ENCODE data around the gene ERFL.

Gene ERFL

GRCh38 chr19:41895745-41896580 is 32.3 kb downstream of the ERFL start:
- no peak for DNase-seq

DNA sequence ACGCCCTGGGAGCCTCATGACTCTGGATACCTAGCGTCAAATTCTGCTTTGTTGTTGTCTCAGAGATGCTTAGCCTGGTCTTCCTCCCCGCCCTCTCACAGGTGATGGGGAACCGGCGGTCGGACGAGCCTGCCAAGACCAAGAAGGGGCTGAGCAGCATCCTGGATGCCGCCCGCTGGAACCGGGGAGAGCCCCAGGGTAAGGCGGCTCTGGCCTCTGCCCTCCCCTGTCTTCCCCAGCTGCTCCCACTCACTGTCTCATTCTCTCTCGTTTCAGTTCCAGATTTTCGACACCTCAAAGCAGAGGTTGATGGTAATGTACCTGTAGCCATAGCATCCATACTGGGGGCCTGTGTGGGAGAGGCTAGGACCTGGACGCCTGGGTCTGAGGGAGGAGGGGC is 33.9 kb downstream of the ERFL start:
- DNase-seq, result no peak

DNA sequence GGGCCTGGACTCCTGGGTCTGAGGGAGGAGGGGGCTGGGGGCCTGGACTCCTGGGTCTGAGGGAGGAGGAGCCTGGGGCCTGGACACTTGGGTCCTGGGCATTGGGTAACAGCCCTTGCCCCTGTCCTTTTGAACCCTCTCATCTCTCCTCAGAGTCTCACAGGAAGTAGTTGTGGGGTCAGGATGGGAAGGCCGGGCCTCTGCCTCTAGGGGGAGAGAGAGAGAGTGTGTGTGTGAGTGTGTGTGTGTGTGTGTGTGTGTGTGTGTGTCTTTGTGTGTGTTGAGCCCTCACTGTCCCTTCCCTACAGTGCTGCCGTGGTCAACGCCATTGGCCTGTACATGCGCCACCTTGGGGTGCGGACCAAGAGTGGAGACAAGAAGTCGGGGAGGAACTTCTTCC is 34.4 kb downstream of the ERFL start:
- peak in 1 of 4 experiments; percentile 38 for DNase-seq

GRCh38 chr19:41892173-41892902 is 35.9 kb downstream of the ERFL start:
- no peak for DNase-seq

DNA sequence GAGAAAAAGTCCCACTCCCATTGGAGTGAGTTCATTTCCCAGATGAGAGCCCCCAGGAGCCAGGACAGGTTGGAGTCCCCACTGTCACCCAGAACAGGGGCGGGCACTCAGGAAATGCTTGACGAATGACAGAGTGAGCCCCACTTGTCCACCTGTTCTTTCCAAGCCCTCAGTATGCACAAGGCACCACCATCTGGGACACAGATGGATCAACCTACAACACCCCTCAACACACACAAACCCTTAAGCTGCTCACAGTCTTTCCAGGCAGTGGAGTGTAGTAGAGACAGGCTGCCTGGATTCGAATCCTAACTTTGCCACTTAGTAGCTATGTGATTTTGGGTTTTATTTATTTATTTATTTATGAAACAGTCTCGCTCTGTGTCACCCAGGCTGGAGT is 37.3 kb downstream of the ERFL start:
- no peak for DNase-seq

GRCh38 chr19:41889896-41890295 is 38.4 kb downstream of the ERFL start:
- no peak for DNase-seq

GRCh38 chr19:41888926-41889325 is 39.3 kb downstream of the ERFL start:
- DNase-seq, result no peak

DNA sequence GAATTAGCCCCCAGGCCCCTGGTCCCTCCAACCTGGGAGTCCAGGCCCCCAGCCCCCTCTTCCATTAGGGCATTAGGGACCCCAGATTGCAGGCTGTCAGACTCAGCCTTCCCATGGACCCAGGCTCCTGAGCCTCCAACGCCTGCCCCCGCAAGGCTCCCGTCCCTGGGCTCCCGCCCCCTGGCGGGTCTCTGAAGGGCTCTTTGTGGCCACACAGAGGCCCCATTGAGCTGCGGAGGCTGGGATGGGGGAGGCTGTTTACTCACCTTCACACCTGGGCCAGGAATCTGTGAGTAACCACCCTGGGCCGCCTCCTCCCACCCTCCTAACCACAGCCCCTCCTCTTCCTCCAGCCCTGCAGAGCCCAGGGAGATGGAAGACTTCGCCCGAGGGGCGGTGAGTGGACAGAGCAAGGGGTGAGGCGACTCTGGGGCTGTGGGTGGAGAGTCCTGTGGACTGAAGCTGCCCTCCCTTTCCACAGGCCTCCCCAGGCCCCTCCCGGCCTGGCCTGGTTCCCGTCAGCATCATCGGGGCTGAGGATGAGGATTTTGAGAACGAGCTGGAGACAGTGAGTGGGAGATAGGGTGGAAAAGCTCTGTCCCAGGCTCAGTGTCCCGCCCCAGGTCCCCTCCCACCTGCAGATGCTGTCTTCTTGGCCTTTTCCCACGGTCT is 40.4 kb downstream of the ERFL start:
- DNase-seq, result peak; percentile 49 to 83 (median 71)

DNA sequence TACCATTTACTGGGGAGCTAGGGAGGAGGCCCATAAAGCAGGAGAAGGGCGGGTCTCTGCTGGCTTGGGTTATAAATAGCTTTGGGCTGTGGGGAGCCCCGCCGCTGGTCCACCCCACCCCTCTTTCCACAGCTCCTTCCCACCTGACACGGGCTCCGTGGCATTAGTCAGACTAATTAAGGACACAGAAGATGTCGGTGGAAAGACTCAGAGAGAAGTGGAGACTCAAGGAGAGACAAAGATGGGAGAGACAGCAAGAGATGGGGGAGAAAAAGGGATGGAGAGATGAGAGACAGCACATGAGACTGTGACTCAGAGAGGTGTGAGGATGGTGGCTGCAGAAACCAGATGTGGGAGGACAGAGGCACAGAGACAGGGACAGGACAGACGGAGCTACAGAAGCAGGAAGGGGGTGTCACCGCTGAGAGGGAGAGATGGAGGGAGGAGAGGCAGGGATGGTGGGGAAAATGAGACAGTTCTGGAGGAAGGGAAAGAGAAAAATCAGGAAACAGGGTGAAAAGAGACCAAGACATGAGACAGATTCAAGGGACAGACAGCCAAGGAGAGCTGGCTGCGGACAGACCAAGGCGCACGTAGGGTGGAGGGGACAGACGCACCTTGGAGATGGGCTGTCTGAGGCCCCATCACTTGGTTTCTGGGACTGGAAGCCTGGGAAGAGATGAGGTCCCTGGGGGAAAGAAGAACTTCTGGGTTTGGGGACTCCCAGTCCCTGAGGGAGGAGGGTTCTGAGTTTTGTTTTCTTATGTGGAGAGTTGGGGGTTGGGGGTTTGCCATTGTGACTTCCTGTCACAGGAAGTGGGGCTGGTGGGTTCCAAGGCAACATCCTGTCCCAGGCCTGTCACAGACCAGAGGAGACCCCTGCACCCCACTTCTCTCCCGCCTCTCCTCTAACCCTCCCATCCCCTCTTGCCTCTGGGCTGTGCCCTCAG is 41.2 kb downstream of the ERFL start:
- peak in 2 of 4 experiments; percentile 64 to 74 for DNase-seq

DNA sequence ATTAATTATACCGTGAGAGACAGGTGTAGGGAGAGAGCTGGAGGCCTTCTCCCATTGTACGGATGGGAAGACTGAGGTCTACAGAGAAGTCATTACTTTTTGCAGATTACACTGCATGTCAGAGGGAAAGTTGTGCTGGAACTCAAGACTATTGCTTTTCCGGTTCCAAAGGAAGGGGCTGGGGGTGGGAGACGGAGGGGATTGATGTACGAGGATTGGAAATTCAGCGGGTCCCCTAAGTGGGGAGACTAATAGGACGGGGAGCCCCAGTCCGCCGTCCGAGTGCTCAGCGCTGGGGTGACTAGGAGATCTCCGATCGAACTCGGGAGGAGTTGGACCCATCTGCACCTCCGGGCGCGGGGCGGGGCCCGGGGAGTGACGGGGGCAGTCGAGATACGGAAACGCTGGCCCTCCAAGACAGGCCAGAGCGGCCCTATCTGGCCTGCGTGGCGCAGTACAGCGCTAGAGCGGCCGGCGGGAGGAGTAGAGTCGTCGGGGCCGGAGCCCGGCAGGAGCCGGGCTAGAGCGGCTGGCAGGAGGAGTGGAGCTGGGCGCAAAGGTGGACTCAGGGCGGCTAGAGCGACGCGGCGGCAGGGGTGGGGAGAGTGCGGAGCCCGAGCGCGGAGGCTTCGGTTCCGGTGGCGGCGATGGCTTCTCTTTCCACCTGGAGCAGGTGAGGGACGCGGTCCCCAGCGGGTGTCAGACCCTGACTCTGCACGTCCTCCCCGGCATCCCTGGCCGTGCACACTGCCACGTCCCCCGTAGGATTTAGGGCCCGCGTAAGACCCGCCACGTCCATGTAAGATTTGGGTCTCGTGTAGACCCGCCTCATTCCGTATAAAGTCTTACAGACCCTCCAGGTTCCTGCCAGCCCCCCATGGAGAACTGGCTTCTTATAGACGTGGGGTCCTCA is 44.2 kb downstream of the ERFL start:
- DNase-seq, result peak; percentile 57 to 79 (median 69)

- no peak for DNase-seq
Observed at GRCh38 chr19:41883463-41883820, 44.8 kb downstream of the ERFL start.

DNA sequence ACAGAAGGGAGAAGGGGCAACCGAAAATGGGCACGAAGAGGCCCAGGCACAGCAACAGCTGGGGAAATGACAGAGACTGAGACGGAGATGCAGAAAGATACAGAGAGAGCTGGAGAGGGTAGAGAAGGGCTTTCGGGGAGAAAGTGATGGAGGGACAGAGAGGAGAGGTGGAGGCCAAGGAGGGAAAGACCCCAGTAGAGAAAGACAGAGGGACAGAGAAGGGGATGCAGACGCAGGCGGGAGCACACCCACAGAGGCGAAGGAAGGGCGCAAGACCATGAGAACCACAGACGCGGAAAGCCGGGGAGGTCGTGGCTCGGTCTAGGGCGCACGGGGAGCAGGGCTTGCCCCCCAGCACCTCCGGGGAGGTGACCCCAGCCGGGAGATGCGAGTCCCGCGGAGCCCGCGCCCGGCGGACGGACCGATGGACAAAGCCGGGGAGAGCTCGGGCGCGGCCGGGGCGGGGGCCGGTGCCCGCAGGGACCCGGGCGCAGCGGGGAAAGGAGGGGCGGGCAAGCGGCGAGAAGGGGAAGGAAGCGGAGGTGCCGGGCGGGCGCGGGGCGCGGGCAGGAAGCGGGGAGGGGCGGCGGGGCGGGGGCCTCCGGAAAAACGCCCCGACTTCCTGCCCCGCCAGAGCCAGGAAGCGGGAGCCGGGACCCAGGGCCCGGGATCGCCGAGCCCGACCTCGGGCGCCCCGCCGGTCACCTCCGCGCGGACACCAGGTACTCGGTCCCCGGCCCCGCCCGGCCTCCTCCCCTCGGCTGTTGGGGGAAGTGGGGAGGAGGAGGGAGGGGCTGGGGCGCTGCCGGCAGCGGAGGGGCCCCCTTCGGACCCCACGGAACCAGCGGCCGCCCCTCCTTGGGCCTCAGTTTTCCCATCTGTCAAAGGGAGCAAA is 45.4 kb downstream of the ERFL start, which contains the start of gene ARHGEF1:
ARHGEF1 (plus strand) TSS at position 617 of the 895 bp plus-strand sequence. CDS start 4,899 bp downstream, outside the sequence.
- DNase-seq, result peak in 2 of 4 experiments; percentile 45 to 67

DNA sequence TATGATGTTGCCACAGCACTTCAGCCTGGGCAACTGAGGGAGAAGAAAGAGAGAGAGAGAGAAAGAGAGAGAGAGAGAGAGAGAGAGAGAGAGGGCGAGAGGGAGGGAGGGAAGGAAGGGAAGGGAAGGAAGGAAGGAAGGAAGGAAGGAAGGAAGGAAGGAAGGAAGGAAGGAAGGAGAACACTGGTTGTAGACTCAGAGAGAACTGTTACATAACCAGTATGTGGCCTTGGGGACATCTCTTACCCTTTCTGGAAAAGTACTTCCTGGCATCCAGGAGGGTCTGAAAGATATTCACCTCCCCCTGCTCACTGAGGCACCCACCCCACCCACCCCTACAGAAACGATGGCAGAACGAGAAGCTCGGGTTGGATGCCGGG is 47.9 kb downstream of the ERFL start:
- DNase-seq, result no peak

- DNase-seq, result no peak
Observed at GRCh38 chr19:41879670-41880328, 48.5 kb downstream of the ERFL start.

- DNase-seq, result no peak
Observed at GRCh38 chr19:41879080-41879479, 49.2 kb downstream of the ERFL start.

DNA sequence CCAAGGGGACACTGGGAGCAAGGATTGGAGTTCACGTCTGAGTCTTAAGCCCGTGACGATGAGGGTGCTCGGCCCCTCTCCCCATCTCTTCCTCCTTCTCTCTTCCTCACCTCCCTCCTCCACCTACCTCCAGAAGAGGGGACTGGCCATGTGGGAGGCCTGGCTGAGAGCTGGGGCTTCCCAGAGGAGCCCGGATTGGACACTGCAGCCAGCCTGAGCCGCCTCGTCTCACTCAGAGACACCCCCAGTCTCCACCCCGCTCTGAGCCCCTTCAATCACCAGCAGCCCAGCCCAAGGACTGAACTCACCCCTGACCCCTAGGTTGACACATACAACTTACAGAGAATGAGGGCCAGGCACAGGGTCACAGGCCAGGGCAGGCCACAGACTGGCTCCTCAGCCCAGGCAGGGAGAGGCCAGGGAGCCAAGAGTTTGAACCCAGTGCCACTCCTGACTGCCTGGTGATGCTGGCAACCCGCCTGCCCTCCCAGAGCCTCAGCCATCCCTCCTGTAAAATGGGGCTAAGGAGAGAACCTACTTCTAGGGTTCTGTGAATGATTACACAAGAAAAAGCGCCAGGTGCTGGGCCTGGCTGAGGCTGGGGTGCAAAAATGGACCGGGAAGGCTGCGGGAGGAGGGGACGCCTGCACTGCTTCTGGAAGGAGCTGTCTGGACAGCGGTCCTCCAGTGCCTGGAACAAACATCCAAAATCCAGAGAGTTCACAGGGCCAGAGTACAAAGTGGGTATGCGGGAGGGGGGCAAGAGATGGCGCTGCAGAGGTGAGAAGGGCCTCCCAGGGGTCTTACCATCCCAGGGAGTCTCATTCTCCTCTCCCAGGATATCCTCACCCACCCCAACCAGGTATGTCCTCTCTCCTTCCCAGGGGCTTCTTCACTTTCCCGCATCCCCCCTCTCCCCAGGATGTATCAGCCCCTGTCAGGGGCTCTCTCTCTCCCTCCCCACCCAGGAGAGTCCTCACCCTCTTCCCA is 50.0 kb downstream of the ERFL start:
- DNase-seq, result no peak

GRCh38 chr19:41876847-41877832 is 51.1 kb downstream of the ERFL start, which contains the start of gene CD79A:
Gene CD79A, plus strand, starts transcription at chr19:41877279. Its CDS starts 26 bp downstream, at chr19:41877305.
- DNase-seq, result no peak

Data from activated naive CD4-positive, alpha-beta T cell (primary cell).